ENCODE measurements around the gene CDC34. TPM values are rescaled to one million over a fixed set of nuclear protein-coding genes. Genes with fewer than 3 reads are reported as not detected.

Gene CDC34
- total RNA-seq, 1 experiment from 2014 or later: 80.5 TPM

GRCh38 chr19:589693-590395 is 58.3 kb downstream of the CDC34 start, which contains the start of gene HCN2:
Gene HCN2, plus strand, starts transcription at chr19:589881. Its CDS starts 65 bp downstream, at chr19:589946.
- no peaks in the 10 kb centered on the region for H3K9me3 ChIP-seq (ENCODE audit: control insufficient read depth, insufficient read depth, low read depth, low read length)
- no peaks in the 10 kb centered on the region for H3K27me3 ChIP-seq (ENCODE audit: control insufficient read depth, insufficient read depth, low read length)
- ATAC-seq: 0 out of 2 replicates have a peak, but pooled peaks have one; percentile 0
- in situ Hi-C loops (cut with HindIII; ENCODE audit: low pct_unique_long_range_greater_than_20kb, low sequenced_read_pairs): no loop called here
- no TSS peak for BruUV-seq (replicated peaks)
- no peaks in the 10 kb centered on the region for H3K36me3 ChIP-seq (ENCODE audit: control insufficient read depth, insufficient read depth, low read length)
- H3K4me1 ChIP-seq (ENCODE audit: control insufficient read depth, insufficient read depth, low read length): peaks cover 20% of the 10 kb centered on the region
- no peak for TF ChIP-seq TCF7L2 (IDR thresholded peaks at IDR 0.05; ENCODE audit: low read depth, low read length)
- no peak for TF ChIP-seq SIN3A (IDR thresholded peaks at IDR 0.05; ENCODE audit: borderline replicate concordance, insufficient read depth, low read depth, low read length)
- no peak within 1 kb of the TSS for H3K27ac ChIP-seq (ENCODE audit: low read length)
- ChIA-PET CTCF (no interaction called here), POLR2A (no interaction called here)
- H3K4me3 ChIP-seq (ENCODE audit: low read depth in 2 of 2, low read length in 2 of 2): peak within 1 kb of the TSS; percentile 31 to 38
- intact Hi-C loops (cut with micrococcal nuclease; ENCODE audit: unreplicated experiment): no loop called here
- no peak for DNase-seq (ENCODE audit: low read depth, low spot score)

GRCh38 chr19:590396-590745 is 58.8 kb downstream of the CDC34 start:
- intact Hi-C loops (cut with micrococcal nuclease; ENCODE audit: unreplicated experiment) (no loop called here), in situ Hi-C loops (cut with HindIII; ENCODE audit: low pct_unique_long_range_greater_than_20kb, low sequenced_read_pairs) (no loop called here)
- peaks cover 20% of the 10 kb centered on the region for H3K4me1 ChIP-seq (ENCODE audit: control insufficient read depth, insufficient read depth, low read length)
- no peaks in the 10 kb centered on the region for H3K9me3 ChIP-seq (ENCODE audit: control insufficient read depth, insufficient read depth, low read depth, low read length)
- CTCF ChIA-PET: no interaction called here
- ATAC-seq (peak; percentile 27; the same call in 1 of the 2 replicates), DNase-seq (ENCODE audit: low read depth, low spot score) (no peak)
- POLR2A ChIA-PET: no interaction called here
- H3K27me3 ChIP-seq (ENCODE audit: control insufficient read depth, insufficient read depth, low read length): no peaks in the 10 kb centered on the region
- peak overlapping the region; percentile 30 to 31; a peak in 3 of 4 replicates for H3K4me3 ChIP-seq (ENCODE audit: low read depth in 2 of 2, low read length in 2 of 2)
- no peak overlapping the region for H3K27ac ChIP-seq (ENCODE audit: low read length)
- no TSS peak for BruUV-seq (replicated peaks)
- TF ChIP-seq REST (IDR thresholded peaks at IDR 0.05; ENCODE audit: insufficient read depth in 1 of 2, low read depth in 2 of 2, low read length in 1 of 2) (peak in 1 of 2 experiments; percentile 66; a peak in 1 of 4 replicates), SIN3A (IDR thresholded peaks at IDR 0.05; ENCODE audit: borderline replicate concordance, insufficient read depth, low read depth, low read length) (no peak), POLR2AphosphoS5 (IDR thresholded peaks at IDR 0.05; ENCODE audit: low read depth, low read length) (no peak)
- no peaks in the 10 kb centered on the region for H3K36me3 ChIP-seq (ENCODE audit: control insufficient read depth, insufficient read depth, low read length)

GRCh38 chr19:590750-591098 is 59.2 kb downstream of the CDC34 start:
- Histone ChIP-seq H3K36me3 (ENCODE audit: control insufficient read depth, insufficient read depth, low read length) (no peaks in the 10 kb centered on the region), H3K4me3 (ENCODE audit: low read depth in 2 of 2, low read length in 2 of 2) (peak overlapping the region; percentile 30 to 31; a peak in 3 of 4 replicates), H3K27ac (ENCODE audit: low read length) (no peak overlapping the region), H3K4me1 (ENCODE audit: control insufficient read depth, insufficient read depth, low read length) (peaks cover 20% of the 10 kb centered on the region), H3K9me3 (ENCODE audit: control insufficient read depth, insufficient read depth, low read depth, low read length) (no peaks in the 10 kb centered on the region), H3K27me3 (ENCODE audit: control insufficient read depth, insufficient read depth, low read length) (no peaks in the 10 kb centered on the region)
- intact Hi-C loops (cut with micrococcal nuclease; ENCODE audit: unreplicated experiment) (no loop called here), in situ Hi-C loops (cut with HindIII; ENCODE audit: low pct_unique_long_range_greater_than_20kb, low sequenced_read_pairs) (no loop called here)
- ChIA-PET CTCF (no interaction called here), POLR2A (no interaction called here)
- no TSS peak for BruUV-seq (replicated peaks)
- DNase-seq (ENCODE audit: low read depth, low spot score): no peak
- no peak for ATAC-seq
- TF ChIP-seq POLR2AphosphoS5 (IDR thresholded peaks at IDR 0.05; ENCODE audit: low read depth, low read length) (no peak), TCF7L2 (IDR thresholded peaks at IDR 0.05; ENCODE audit: low read depth, low read length) (no peak), SIN3A (IDR thresholded peaks at IDR 0.05; ENCODE audit: borderline replicate concordance, insufficient read depth, low read depth, low read length) (no peak), CTCF (IDR thresholded peaks at IDR 0.05) (no peak), REST (IDR thresholded peaks at IDR 0.05; ENCODE audit: insufficient read depth in 1 of 2, low read depth in 2 of 2, low read length in 1 of 2) (no peak)
